GM19035 (cell line): ENCODE measurements around the gene FBXO31.
A peak's percentile ranks its signal among the peaks of the same experiment; 100 is the strongest.

Source experiments
- ATAC-seq: cut with Tn5 transposase; IDR thresholded peaks from one replicate; pipeline ENCODE4 v1.9.1; 2021; ENCODE audit not compliant: unreplicated experiment

FBXO31 gene

GRCh38 chr16:87383505-87384161 lies at the start of gene FBXO31:
Gene FBXO31 (minus strand): TSS chr16:87383776. CDS start chr16:87383744, 32 bp downstream.
- peak; percentile 45 for ATAC-seq

- no peak for ATAC-seq
Observed at GRCh38 chr16:87432330-87432915, 48.8 kb upstream of the FBXO31 start.

DNA sequence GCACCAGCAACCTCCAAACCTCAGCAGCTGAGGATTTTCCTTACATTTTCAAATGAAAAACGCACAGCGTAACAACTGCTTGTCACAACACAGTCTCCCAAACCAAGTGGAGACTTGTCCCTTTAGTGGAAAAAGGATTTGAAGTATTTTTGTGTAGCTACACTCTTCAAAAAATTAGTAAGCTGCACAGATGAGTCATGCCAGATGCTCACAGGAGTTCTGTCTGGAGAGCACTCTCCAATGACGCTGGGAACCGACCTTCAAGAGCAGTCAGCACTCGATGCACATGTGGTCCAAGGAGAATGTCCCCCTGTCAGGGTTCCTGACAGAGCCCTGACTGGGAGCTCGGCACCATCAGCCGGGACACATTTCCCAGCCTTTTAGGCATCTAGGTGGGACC lies 48.4 kb upstream of the FBXO31 start:
- ATAC-seq: no peak

GRCh38 chr16:87426423-87427215 lies 43.0 kb upstream of the FBXO31 start:
- no peak for ATAC-seq

- ATAC-seq: no peak
Observed at GRCh38 chr16:87425941-87426340, 42.4 kb upstream of the FBXO31 start.

- ATAC-seq: no peak
Observed at GRCh38 chr16:87424266-87424665, 40.7 kb upstream of the FBXO31 start.

DNA sequence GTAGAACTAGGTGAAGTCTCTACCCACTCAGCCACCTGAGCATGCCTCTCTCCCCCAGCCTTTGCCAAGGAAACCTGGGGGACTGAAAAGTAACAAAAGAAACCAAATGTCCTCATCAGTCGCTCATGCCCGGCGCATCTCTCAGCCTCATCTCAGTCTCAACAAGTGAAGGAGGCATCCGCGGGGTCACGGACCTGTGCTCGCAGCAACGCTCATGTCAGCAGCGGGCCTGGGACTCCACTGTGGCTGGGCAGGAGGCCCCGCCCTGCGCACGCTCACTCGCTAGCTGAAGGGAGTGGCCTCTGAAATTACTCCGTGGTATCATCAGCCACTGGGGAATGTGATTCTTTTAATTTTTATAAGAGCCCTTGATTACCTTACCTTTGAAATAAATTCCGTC lies 39.9 kb upstream of the FBXO31 start:
- ATAC-seq: no peak

GRCh38 chr16:87422106-87422505 lies 38.5 kb upstream of the FBXO31 start:
- no peak for ATAC-seq

- no peak for ATAC-seq
Observed at GRCh38 chr16:87421003-87421912, 37.7 kb upstream of the FBXO31 start.

- no peak for ATAC-seq
Observed at GRCh38 chr16:87420026-87421002, 36.7 kb upstream of the FBXO31 start.

- ATAC-seq: no peak
Observed at GRCh38 chr16:87418644-87419043, 35.1 kb upstream of the FBXO31 start.

- ATAC-seq: no peak
Observed at GRCh38 chr16:87418216-87418615, 34.6 kb upstream of the FBXO31 start.

- no peak for ATAC-seq
Observed at GRCh38 chr16:87417528-87417910, 33.9 kb upstream of the FBXO31 start.

- no peak for ATAC-seq
Observed at GRCh38 chr16:87416826-87417527, 33.4 kb upstream of the FBXO31 start.

DNA sequence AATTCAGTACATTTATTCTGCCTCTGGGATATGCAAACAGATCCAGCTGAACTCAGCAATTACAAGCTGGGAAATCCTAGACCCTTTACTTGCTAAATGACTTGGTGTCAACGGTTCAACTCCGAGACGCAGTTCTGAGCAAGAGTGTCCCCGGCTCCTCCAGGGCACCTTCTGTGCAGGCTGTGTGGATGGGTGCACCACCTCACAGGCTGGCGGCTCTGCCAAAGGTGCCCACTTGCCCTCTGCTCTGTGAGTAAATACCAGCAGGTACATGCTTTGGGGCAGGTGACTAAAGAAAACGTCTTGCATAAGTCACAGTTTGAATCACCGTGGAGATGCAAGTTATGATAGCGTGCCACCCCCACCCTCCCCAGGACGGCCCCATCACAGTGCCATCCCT lies 31.9 kb upstream of the FBXO31 start:
- no peak for ATAC-seq

- ATAC-seq: no peak
Observed at GRCh38 chr16:87414251-87414680, 30.7 kb upstream of the FBXO31 start.

DNA sequence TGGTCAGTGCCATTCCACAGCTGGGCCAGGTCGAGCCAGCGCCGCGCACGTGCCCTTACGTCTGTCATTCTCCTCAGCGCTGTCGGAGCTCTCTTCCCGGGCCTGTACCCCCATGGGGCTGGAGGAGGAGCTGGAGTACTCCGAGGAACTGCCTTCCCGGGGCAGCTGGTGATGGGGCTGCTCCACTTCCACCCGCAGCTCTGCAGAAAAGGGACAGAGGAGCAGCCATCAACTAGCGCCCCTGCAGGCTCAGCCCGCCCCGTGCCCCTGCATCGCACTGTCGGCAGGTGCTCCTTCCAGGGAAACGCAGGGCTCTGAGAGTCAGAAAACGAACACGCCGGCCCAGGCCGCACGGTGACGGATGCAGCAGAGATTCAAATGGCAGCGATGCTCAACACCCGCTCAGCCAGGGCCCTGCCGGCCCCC lies 29.4 kb upstream of the FBXO31 start:
- ATAC-seq: no peak

DNA sequence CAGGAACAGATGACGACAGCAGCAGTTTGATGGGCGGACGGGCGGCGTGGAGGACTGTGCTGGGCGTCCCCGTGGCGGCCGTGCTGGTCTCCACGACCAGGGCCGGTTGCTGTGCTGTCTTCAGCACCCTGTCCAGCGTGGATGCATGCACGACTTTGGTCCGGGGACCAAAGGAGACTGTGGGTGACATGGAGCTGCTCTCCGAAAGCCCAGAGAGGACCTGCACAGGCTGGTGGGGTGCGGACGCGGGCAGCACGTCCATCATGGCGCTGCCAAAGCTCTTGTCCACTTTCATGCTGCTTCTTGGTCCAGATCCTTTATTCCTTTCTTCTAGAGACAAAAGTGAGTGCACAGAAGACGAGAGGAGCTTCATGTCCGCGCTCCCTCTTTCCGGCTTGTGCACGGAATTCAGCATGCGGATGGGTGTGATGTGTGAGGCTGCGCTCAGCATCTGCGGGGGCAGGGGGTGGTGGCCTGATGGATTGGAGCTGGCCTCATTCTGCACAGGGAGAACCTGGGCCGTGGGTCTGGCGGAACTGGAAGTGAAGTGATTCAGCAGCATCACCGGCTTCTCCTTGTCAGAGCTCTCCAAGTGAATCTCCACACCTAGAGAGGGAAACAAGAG lies 28.9 kb upstream of the FBXO31 start:
- ATAC-seq: no peak
